GM19239 (cell line): ENCODE data around the gene CCDC149.
"Not testable (repeated sequence)": the region's sequence is repeated elsewhere in the genome, so short reads cannot be mapped to it uniquely, and the experiment has no call there.

ENCODE experiments used
- DNase-seq: peaks from one replicate; pipeline ENCODE4 v3.0.0; 2011; ENCODE audit warnings: low spot score; ENCODE audit not compliant: insufficient read length
- FAIRE-seq: peaks from 2 replicates; lab custom pipeline; 2011; peaks lifted over from hg19 to GRCh38; lab: Jason Lieb, UNC

Gene CCDC149

GRCh38 chr4:24920008-24920407 lies 7.2 kb upstream of the CCDC149 start:
- FAIRE-seq = no peak
- no peak for DNase-seq

- FAIRE-seq (no peak), DNase-seq (no peak)
Measured at GRCh38 chr4:24917076-24917856, 4.4 kb upstream of the CCDC149 start.

- FAIRE-seq (no peak), DNase-seq (no peak)
Measured at GRCh38 chr4:24915121-24915922, 2.5 kb upstream of the CCDC149 start.

DNA sequence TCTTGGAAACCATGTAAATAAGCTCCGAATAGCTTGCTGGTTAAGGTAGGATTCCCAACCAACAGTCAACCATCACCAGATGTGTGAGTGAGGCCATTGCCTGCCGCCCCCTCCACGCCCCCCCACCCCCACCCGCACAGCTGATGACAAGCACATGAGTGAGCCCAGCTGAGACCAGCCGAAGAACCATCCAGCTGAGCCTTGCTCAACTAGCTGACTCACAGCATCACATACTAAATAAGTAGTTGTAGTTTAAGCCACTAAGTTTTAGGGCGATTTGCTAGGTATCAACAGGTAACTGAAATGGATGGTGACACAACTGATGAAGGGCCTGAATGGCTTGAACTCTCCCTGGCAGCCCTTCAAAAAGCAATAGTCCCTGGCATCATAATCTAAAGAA lies 1.6 kb upstream of the CCDC149 start:
- no peak for DNase-seq
- no peak for FAIRE-seq

DNA sequence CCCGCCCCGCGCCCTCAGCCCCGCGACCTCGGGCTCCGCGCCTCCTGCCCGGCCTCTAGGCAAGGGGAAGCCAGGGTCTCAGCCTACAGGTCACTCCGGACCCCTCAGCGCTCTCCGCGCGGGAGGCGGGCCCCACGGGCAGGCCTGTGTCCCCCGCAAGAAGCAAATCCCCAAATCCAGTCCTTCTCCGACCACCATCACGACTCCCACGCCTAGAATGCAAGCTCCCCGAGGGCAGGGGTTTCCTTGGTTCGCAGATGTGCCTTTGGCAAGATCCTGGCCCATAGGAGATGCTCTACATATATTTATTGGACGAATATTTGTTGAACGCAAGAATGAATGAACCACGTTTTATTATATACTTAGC lies 260 bp upstream of the CCDC149 start:
- no peak for DNase-seq
- no peak for FAIRE-seq

DNA sequence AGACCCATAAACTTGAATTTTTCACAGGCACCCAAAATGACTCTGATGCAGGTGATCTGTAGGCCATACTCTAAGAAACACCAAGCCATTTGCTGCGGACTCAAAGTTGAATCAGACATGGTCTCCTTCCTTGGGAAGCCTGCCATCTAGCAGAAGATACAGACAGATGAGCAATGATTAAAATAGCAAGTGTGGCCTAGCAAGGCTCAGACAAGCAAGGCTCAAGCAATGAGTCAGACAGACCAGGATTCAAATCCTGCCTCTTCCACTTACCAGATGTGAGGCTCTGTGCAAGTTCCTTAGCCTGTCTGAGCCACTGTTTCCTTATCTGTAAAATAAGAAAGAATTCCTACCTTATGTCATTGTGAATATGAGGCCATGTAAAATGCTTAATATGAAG lies 2.3 kb downstream of the CCDC149 start:
- FAIRE-seq (no peak), DNase-seq (no peak)

DNA sequence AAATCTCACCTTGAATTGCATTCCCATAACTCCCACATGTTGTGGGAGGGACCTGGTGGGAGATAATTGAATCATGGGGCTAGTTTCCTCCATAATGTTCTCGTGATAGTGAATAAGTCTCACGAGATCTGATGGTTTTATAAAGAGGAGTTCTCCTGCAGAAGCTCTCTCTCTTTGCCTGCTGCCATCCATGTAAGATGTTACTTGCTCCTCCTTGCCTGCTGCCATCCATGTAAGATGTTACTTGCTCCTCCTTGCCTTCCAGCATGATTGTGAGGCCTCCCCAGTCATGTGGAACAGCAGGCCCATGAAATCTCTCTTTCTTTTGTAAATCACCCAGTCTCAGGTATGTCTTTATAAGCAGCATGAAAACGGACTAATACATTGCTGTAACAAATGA lies 3.2 kb downstream of the CCDC149 start:
- not testable (repeated sequence) for DNase-seq, FAIRE-seq

GRCh38 chr4:24897639-24898038 lies 15.2 kb downstream of the CCDC149 start:
- FAIRE-seq = no peak
- DNase-seq = no peak

- FAIRE-seq (no peak), DNase-seq (no peak)
Measured at GRCh38 chr4:24896977-24897376, 15.9 kb downstream of the CCDC149 start.

DNA sequence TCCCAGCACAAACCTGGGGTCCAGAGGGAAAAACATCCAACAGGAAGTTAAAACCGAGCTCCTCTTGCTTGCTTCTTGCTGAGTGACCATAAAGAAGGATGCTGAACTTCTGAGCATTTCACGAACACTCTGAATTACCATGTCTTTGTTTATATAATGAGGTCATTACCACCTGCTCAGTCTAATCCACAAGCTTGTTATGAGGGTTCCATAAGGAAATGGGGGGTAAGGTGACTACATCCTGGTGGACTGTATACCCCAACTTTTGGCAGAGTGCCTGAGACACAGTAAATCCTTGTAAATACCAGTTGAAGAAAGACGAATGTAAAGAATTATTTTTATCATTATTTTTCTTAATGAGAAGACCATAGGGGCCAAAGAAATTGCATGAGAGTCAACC lies 16.8 kb downstream of the CCDC149 start:
- no peak for FAIRE-seq
- no peak for DNase-seq

DNA sequence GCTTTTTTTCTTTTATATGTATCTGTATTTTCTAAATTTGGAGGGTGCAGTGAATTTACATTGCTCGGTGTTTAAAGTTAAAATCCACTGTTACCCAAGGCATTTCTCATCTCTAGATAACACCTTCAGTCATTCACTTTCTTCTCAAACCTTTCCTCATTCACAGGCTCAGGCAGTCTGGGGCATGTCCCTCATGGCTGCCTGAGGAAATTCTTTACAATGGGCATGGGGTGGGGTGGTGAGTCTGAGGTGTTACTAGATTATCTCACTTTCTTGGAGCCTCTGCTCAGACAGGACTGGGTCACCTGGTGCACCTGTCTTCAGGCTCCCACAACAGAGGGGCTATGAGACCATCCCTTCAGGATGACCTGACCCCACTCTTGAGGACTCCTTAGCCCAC lies 17.4 kb downstream of the CCDC149 start:
- no peak for DNase-seq
- FAIRE-seq = no peak

DNA sequence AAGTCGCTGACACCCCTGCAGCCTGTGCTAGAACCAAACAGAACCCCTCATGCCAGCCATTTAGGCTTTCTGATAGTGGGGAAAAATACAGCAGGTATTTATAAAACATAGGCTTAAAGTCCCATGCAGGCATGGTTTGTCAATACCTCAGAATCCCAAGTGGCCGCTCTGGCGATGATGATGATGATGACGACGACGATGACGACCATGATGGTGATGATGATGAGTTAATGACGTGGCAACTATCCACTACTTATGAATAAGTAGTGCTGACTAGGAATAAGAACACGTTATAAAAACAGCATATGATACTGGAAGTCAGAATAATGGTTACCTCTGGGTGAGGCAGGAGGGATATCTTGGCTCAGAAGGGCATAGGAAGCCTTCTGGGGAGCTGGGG lies 18.0 kb downstream of the CCDC149 start:
- DNase-seq (no peak), FAIRE-seq (no peak)

DNA sequence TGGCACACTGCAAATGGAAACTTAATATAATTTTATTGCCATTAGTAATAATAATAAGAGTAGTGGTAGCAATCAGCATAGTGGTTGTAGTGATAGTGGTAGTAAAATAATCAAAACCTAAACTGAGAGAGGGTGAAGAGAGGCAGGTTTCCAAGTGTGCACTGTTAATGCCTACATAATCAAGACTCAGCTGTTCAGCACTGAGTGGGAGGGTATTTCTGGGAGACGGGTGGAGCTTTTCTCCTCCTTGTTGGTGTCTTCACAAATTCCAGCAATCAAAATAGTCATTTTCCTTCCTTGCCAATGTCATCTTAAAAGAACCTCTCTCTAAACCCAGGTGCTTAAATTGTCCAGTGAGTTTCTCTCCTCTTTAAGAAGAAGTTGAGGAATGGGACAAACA lies 18.6 kb downstream of the CCDC149 start:
- FAIRE-seq = no peak

GRCh38 chr4:24892778-24893177 lies 20.1 kb downstream of the CCDC149 start:
- FAIRE-seq (no peak), DNase-seq (no peak)

More for the DNA sequence above, 18.6 kb downstream of the CCDC149 start:
- DNase-seq = no peak

GRCh38 chr4:24892278-24892677 lies 20.6 kb downstream of the CCDC149 start:
- DNase-seq (no peak), FAIRE-seq (no peak)

- FAIRE-seq (no peak), DNase-seq (no peak)
Measured at GRCh38 chr4:24890561-24891126, 22.2 kb downstream of the CCDC149 start.

- no peak for FAIRE-seq
- no peak for DNase-seq
Measured at GRCh38 chr4:24889991-24890390, 22.9 kb downstream of the CCDC149 start.

DNA sequence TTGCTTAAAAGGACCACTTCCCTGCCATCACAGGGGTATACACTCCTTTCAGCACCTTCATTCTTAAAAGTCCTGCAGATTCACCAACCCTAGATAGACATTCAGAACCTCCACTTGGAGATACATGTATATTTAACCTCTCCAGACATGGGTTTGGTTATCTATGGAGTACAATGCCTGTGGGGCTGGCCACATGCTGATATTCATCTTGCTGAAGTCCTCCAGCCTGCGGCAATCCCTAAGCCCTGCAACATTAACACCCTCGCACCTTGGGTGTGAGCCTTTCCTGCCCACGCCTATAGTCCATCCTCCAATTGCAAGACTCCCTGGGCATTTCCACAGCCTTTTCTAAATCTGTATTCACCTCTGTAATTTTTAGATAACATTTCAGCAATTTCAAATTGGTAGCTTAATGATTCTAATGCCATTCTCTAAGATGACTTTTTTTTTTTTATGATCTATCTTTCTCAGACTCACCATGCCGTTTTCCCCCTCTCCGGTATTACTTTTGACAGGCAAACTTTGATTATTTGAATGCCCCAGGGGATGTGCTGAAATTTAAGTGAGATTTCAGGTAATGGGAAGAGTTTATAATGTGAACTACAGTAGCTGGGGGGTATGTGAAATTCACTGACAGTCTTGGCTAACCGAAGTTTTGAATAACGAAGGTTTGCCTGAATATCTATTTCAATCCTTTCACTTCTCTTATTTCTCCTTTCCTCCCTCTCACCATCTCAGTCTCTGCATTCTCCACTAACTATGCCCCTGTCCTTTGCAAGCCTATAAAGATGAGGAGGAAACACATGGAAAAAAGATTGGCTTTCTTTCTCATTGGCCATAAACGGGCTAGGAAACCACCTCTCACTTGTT lies 24.1 kb downstream of the CCDC149 start:
- FAIRE-seq = no peak
- no peak for DNase-seq

- DNase-seq = no peak
- no peak for FAIRE-seq
Measured at GRCh38 chr4:24887881-24888430, 24.9 kb downstream of the CCDC149 start.

DNA sequence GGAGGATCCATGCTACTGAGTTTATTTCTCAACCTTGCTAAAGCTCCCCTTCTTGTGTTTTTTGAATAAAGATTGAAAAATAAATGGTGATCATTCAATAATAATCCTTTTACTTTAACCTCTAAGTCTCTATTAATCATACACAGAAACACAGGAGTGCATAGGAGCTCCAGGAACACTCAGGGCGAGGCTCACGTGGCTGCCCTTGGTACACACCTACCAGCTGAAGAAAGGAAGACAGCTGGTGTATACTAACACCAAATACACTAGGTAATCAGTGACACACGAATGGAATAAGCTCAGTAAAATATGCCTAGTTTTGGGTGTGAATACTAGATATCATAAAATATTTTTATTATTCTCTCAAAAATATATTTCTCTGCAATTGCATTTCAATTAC lies 26.2 kb downstream of the CCDC149 start:
- no peak for FAIRE-seq
- no peak for DNase-seq
